K562 treated with DMSO at 1 percent for 48 hours (cell line): ENCODE results near the gene PRPF31. TPM values are rescaled to one million over a fixed set of nuclear protein-coding genes. Genes with fewer than 3 reads are reported as not detected.

Source experiments
- total RNA-seq: library from RNA; unstranded; fragments of 300-600 nt; gene quantifications from 2 replicates; pipeline ENCODE4 v1.2.3, GENCODE V29; 2022; ENCODE audit warnings: low replicate concordance; ENCODE audit errors: extremely low read depth

PRPF31 gene, protein sequence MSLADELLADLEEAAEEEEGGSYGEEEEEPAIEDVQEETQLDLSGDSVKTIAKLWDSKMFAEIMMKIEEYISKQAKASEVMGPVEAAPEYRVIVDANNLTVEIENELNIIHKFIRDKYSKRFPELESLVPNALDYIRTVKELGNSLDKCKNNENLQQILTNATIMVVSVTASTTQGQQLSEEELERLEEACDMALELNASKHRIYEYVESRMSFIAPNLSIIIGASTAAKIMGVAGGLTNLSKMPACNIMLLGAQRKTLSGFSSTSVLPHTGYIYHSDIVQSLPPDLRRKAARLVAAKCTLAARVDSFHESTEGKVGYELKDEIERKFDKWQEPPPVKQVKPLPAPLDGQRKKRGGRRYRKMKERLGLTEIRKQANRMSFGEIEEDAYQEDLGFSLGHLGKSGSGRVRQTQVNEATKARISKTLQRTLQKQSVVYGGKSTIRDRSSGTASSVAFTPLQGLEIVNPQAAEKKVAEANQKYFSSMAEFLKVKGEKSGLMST
- not detected in 2 replicates for total RNA-seq

DNA sequence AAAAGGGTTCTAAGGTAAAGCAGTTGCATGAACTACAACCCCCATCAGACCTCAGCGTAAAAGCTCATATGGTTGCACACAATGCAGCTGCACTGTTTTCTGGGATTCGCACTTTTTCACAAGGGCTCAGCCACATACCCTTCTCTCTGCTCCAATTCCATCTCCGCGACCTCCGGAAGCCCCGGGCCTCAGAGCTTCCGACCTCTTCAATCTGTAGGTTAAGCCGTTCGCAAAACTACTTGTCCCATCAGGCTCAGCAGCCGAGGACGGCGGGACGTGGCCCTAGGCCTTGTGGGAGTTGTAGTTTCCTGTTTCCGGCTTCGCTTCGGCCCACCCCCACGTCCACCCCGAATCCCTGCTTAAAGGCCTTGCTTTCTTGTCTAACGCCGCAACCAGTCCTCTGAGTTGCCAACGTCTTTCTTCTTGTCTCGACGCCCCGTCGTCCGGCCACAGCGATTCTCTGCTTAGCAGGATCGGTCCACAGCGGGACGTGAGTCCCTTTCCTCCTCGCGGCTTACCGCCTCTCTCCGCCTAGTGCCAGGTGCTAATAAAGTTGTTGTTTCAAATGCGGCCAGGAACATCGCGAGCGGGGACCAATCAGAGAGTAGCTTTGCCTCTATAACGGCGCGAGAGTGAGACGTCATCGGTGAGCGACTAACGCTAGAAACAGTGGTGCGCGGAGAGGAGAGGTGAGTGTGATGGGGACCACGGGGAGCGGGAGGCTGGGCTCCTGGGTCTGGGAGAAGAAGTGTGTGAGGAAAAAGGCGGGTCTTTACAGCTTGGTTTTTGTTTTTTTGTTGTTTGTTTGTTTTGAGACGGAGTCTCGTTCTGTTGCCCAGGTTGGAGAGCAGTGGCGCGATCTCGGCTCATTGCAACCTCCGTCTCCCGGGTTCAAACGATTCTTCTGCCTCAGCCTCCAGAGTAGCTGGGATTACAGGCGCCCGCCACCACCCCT is at the start of gene PRPF31, which contains the start of gene TFPT:
Gene PRPF31 (plus strand): TSS at position 646 of the 955 bp plus-strand sequence. CDS start 2,525 bp downstream, outside the sequence.
Gene TFPT (minus strand): TSS at position 549 of the 955 bp plus-strand sequence. CDS start 388 bp downstream, at position 161.

DNA sequence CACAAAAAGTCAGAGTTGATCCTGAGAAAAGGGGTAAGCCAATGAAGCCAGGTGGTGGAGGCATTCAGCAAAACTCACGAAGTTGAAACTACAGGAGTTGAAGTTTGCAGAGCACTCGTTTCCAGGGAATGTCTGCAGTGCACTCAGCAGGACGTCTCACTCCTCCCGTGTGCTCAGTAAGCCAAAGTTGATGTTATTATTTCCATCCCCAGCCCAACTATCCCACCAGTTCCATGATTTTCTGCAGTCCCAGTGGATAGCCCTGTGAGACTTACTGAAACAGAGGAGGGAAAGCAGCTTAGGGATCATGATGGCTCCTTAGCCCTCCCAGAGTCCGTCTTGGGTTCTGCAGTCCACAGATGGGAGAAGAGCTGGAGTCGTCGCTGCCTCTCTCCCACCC is 34.5 kb upstream of the PRPF31 start, which contains the start of gene TARM1:
Gene TARM1 (minus strand): TSS at position 334 of the 400 bp plus-strand sequence. CDS start 25 bp downstream, at position 309.

DNA sequence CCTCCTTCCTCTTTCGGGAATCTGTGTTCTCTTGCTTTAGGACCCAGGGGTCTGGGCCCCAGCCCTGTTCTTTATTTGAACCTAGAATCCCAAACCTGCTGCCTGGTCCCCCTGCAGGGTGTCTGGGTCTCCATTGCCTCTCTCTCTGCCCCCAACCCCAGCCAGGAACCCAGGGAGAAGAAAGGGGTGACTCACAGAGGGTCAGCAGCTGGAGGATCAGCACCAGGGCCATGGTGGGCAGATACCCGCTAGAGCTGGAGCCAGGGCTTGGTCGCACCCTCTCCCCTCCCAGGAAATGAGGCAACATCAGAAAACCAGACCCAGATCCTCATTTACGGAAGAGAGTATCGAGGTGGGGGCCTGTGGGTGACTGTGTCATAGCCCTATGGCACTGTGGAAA is 15.0 kb upstream of the PRPF31 start, which contains the start of gene OSCAR:
Gene OSCAR (minus strand): TSS at position 243 of the 400 bp plus-strand sequence. CDS start 11 bp downstream, at position 232.

DNA sequence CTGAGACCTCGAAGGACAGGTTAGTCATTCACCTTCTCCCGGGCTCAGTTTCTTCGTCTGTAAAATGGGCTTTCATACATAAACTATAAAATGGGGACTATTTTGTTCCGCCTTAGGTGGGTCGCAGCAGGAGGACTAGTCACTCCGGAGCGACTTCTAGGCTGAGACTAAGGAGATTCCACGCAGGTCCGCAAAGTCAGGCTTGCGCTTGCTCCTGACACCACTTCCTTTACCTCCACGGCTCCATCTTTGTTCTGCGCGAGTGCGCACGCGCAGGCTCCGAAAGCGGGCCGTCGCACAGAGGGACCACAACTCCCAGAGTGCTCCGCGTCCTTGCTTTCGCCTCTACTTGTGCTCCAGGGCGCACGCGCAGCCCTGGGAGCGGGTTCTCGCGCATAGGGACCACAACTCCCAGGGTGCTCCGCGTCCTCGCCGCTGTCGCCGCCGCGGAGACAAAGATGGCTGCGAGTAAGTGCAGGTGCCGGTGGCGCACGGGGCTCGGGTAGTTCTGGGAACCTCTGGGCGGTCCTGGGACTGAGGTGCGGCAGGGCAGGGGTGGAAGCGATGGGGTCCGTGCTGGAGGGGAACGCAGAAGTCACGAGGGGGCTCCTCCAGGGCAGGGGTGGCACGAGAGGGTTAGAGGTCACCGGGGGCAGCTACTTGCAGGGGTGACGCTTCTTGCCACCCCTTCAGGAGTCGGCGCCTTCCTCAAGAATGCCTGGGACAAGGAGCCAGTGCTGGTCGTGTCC is 13.0 kb upstream of the PRPF31 start, which contains the start of gene NDUFA3:
Gene NDUFA3 (plus strand): TSS at position 435 of the 749 bp plus-strand sequence. CDS start 24 bp downstream, at position 459.

DNA sequence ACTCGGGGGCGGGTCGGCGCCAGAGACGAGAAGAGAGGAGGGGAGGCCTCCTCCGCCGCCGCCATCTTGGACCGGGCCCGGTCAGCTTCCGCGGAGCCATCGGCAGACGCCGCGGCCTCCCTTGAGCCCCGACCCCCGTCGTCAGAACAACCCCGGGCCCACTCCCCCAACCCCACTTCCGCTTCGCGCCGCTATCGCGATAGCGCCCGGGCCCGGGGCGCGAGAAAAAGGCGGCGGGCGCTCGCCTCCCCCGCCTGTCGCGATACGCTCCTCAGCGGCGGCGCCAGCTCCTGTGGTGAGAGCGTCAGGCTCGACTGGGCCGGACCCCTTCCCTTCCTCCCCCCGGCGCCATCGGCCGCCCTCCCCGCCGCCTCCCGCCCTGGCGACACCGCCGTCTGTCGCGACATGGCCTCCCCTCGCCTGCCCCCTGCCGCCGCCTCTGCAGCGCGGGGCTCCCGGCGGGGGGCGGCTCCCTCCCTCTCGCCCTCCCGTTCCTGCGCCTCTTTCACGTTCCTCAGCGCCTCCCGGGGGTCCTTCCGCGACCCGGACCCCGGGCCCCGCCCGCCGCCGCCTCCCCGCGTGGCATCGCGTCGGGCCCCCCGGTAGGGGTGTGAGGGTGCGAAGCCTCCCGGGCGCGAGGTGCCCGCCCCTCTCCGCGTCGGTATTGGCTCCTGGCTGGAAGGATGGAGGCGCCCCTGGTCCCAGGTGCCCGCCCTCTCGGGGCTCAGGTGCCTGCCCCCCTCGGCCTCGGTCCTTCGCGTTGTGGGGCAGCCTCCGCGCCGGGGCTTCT is 22.3 kb downstream of the PRPF31 start, which contains the start of gene CNOT3:
Gene CNOT3 (plus strand): TSS at position 64 of the 790 bp plus-strand sequence. CDS start 5,217 bp downstream, outside the sequence.

DNA sequence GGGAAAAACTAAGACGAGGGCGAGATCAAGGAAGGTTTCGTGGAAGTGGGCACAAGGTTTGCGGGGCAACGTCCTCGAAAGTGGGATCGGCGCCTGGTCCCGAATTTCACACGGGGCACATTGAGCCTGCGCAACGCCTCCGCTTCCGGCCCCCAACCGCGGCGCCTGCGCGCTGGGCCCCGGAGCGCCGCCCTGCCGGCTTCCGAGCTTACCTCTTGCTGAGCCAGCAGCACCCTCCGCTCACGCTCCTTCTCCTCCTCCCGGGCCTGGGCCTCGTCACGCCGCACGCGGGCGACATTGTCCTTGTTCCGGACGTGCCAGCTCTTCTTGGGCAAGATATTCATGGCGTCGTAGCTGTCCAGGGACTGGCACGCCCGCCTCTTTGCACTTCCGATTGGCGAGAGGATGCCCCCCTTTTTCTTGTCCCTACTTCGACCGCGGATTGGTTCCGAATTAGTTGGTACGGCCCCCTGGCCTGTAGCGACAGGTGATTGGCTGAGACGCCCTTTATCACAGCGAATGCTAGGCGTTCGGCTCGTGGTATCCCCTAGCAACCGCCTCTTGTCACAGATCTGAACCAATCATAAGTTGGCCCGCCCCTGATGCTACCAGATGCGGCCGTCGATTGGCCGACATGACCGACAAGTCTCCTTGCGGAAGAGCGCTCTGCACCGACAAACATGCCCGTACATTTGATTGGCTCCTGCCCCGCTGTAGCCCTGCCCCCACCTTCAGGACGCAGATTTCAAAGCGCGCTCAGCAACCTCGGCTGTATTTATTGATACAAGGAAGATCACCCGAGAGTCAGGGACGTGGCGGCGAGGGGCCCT is 44.0 kb downstream of the PRPF31 start, which contains the start of gene LENG1:
Gene LENG1 (minus strand): TSS at position 370 of the 830 bp plus-strand sequence. CDS start 26 bp downstream, at position 344.

DNA sequence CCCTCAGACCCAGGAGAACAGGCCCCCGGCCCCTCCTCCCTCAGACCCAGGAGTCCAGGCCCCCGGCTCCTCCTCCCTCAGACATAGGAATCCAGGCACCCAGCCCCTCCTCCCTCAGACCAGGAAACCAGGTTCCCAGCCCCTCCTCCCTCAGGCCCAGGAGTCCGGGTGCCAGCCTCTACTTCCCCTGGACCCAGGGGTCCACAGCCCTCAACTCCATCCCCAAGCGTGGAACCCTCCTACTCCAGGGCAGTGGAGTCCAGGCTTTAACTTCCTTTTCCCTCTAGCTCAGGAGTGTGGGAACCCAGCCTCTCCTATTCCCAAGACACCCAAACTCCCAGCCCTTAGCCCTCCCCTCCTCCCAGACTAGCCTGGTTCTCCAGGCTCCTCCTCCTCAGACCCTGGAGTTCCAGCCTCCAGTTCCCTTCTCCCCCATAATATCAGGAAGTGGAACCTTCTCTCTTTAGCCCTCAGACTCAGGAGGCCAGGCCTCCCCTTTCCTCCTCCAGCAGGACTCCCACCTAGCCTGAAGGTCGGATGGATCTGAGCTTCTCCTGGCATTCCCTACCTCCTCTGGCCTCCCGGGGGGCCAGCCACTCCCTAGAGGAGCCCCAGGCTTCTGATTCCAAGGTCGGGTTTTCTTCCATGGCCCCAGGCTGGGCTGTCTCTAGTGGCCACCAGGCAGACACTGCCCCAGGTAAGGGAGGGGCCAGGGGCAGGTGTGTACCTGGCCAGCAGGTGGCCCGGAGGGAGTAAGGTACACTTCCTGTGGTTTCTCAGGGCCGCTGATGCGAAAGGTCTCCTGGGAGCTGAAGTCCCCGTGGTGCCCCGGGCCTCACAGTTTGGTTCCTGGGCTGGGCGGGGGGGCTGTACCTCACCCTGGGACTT is 57.2 kb downstream of the PRPF31 start, which contains the start of gene TMC4:
Gene TMC4 (minus strand): TSS at position 690 of the 888 bp plus-strand sequence. CDS start 43 bp downstream, at position 647.

Other genes with a start within 250 kb of the PRPF31 start
- not detected in 2 replicates for gene MYADM, start 247.9 kb upstream of the PRPF31 start, total RNA-seq
- not detected in 2 replicates for gene PRKCG, start 233.6 kb upstream of the PRPF31 start, total RNA-seq
- gene CACNG7, start 206.5 kb upstream of the PRPF31 start, total RNA-seq = not detected in 2 replicates
- gene CACNG8, start 152.8 kb upstream of the PRPF31 start, total RNA-seq = not detected in 2 replicates
- gene CACNG6, start 124.1 kb upstream of the PRPF31 start, total RNA-seq = not detected in 2 replicates
- not detected in 2 replicates for gene VSTM1, start 51.9 kb upstream of the PRPF31 start, total RNA-seq
- not detected in 2 replicates for gene TARM1, start 34.4 kb upstream of the PRPF31 start, total RNA-seq
- gene OSCAR, start 15.0 kb upstream of the PRPF31 start, total RNA-seq = not detected in 2 replicates
- not detected in 2 replicates for gene NDUFA3, start 12.9 kb upstream of the PRPF31 start, total RNA-seq
- not detected in 2 replicates for gene TFPT, start 97 bp upstream of the PRPF31 start, total RNA-seq
- gene CNOT3, start 22.0 kb downstream of the PRPF31 start, total RNA-seq = not detected in 2 replicates
- gene LENG1, start 44.0 kb downstream of the PRPF31 start, total RNA-seq = not detected in 2 replicates
- not detected in 2 replicates for gene TMC4, start 57.4 kb downstream of the PRPF31 start, total RNA-seq
- 670 TPM in 1 of 2 replicates, not detected in the other for gene MBOAT7, start 73.8 kb downstream of the PRPF31 start, total RNA-seq
- not detected in 2 replicates for gene TSEN34, start 75.6 kb downstream of the PRPF31 start, total RNA-seq
- gene RPS9, start 85.1 kb downstream of the PRPF31 start, total RNA-seq = 5,955 TPM in 1 of 2 replicates, not detected in the other
- gene LILRB3, start 107.3 kb downstream of the PRPF31 start, total RNA-seq = not detected in 2 replicates
- gene LILRA6, start 127.0 kb downstream of the PRPF31 start, total RNA-seq = not detected in 2 replicates
- gene LILRB5, start 141.5 kb downstream of the PRPF31 start, total RNA-seq = not detected in 2 replicates
- not detected in 2 replicates for gene LILRB2, start 165.4 kb downstream of the PRPF31 start, total RNA-seq
- gene LILRA5, start 197.4 kb downstream of the PRPF31 start, total RNA-seq = not detected in 2 replicates
- gene LILRA4, start 223.4 kb downstream of the PRPF31 start, total RNA-seq = not detected in 2 replicates
- not detected in 2 replicates for gene LAIR1, start 249.2 kb downstream of the PRPF31 start, total RNA-seq